HUES6 (cell line): ENCODE data around the gene ANKRD40.
A peak's percentile ranks its signal among the peaks of the same experiment; 100 is the strongest.
"Not testable (repeated sequence)": the region's sequence is repeated elsewhere in the genome, so short reads cannot be mapped to it uniquely, and the experiment has no call there.

ENCODE experiments used
- H3K27ac ChIP-seq: 2 replicates; pipeline ENCODE4 v1.7.0; 2013; ENCODE audit warnings: low read depth, mild to moderate bottlenecking, low read length, inconsistent platforms
- H3K27me3 ChIP-seq: 2 replicates; pipeline ENCODE4 v1.6.1; 2013; ENCODE audit warnings: low read length; ENCODE audit not compliant: control insufficient read depth, insufficient read depth
- H3K36me3 ChIP-seq: 2 replicates; pipeline ENCODE4 v1.6.1; 2013; ENCODE audit warnings: low read length; ENCODE audit not compliant: control insufficient read depth, insufficient read depth
- H3K4me1 ChIP-seq: 2 replicates; pipeline ENCODE4 v1.6.1; 2013; ENCODE audit warnings: low read length; ENCODE audit not compliant: control insufficient read depth, insufficient read depth
- H3K4me3 ChIP-seq: 2 replicates; pipeline ENCODE4 v1.5.1; 2013; ENCODE audit warnings: low read depth, low read length
- H3K9ac ChIP-seq: one replicate; pipeline ENCODE4 v1.6.1; 2013; ENCODE audit warnings: mild to moderate bottlenecking, low read length
- H3K9me3 ChIP-seq: 2 replicates; pipeline ENCODE4 v1.6.1; 2013; ENCODE audit warnings: low read depth, low read length; ENCODE audit not compliant: control insufficient read depth, insufficient read depth

ANKRD40 gene

DNA sequence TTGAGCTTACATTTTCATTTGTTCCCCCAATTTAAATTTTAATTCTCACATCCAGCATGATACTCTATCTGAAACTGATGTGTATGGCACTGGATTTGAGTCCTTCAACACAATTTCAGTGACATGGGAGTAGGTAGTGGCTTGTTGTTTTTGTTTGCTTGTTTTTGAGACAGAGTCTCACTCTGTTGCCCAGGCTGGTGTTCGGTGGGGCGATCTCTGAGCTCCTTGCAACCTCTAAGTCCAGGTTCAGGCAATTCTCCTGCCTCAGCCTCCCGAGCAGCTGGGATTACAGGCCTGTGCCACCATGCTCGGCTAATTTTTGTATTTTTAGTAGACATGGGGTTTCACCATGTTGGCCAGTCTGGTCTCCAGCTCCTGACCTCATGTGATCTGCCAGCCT lies 1.3 kb upstream of the ANKRD40 start:
- H3K27me3 ChIP-seq, H3K4me3 ChIP-seq, H3K9me3 ChIP-seq, H3K27ac ChIP-seq: not testable (repeated sequence)
- Histone ChIP-seq H3K36me3 (peaks cover 11% of the 10 kb centered on the region; the same call in 1 of the 2 replicates), H3K9ac (peak overlapping the region; percentile 73), H3K4me1 (peaks cover 23% of the 10 kb centered on the region)

DNA sequence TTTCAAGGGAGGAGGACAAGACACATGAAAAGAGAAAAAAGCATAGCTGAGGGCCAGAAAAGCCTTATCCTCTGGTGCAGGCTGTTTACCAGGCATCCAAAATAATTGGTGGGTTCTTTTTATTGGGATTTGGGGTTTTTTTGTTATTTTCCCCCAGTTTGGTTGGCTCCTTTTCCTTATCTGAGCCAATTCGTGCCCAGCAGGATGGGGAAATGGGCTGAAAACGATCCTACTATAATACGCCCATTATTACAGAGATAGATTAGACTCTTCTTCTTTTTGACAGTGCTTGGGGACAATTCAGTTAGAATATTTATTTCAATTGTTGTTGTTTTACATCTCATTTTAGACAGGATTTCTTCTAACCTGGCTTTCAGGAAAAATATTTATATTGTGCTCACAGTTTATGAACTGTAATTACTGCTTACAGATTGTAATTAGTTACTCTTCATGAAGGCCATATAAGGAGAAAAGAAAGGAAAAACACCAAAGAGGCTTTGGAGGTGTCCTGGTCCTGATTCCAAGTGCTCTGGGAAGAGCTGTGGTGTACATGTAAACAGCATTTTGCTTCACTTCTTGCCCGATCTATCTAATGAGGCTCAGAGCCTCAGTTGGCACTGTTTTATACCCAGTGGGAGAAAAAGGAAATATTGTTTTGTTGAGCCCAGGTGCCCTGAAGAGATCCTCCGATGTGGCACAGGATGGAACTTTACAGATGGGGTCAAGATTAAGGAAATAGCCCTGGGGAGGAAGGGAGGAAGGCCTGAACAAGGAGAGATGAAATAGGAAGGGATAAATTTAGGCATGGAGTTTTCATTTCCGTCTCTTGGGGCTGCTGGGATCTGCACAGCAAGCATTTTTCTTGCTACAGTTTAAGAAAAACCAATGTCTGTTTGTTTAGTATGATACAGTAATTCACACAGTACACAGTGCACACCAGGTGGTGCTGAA lies 611 bp upstream of the ANKRD40 start:
- Histone ChIP-seq H3K27me3 (no peaks in the 10 kb centered on the region), H3K4me3 (peak overlapping the region; percentile 72), H3K27ac (peak overlapping the region; percentile 81), H3K9me3 (no peaks in the 10 kb centered on the region), H3K4me1 (peaks cover 23% of the 10 kb centered on the region), H3K36me3 (peaks cover 17% of the 10 kb centered on the region), H3K9ac (peak overlapping the region; percentile 73)

DNA sequence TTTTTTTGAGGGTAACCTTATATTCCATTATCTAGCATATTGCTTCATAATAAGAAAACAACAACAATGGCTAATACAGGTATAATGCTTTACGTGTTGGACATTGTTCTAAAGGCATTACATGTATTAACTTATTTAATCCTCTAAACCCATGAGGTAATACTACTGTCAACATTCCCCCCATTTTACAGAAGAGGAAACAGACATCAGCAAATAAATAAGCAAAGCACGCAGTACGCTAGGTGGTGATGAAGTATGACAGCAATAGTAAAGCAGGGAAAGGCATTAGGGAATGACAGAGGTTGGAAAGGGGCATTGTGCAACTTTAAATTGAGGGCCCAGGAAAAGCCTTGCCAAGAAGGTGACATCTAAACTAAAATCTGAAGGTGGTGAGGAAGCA lies 4.6 kb downstream of the ANKRD40 start:
- Histone ChIP-seq H3K4me1 (peaks cover 4% of the 10 kb centered on the region), H3K4me3 (no peak overlapping the region), H3K9me3 (no peaks in the 10 kb centered on the region), H3K36me3 (peaks cover 60% of the 10 kb centered on the region), H3K27me3 (no peaks in the 10 kb centered on the region), H3K9ac (no peak overlapping the region), H3K27ac (no peak overlapping the region)

DNA sequence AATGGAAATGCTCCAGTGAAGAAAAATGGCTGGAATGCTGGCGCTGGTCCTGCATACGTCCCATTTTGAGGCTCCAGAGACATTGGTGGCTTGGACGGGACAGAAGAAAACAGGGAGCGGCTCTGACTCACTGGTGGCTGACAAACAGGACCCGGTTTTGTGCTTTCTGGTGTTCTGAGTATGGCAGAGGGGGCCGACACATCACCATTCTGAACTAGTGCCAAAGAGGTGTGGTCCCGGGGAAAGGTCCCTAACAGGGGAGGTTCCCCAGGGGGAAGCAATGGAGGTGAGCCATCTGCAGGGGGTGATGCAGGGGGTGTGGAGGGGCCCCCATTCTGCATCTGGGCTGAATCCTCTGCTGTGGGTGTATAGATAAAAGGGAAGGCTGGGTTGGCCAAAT lies 8.3 kb downstream of the ANKRD40 start:
- Histone ChIP-seq H3K27ac (no peak overlapping the region), H3K36me3 (peaks cover 90% of the 10 kb centered on the region), H3K27me3 (no peaks in the 10 kb centered on the region), H3K9me3 (no peaks in the 10 kb centered on the region), H3K9ac (no peak overlapping the region), H3K4me3 (no peak overlapping the region), H3K4me1 (no peaks in the 10 kb centered on the region)

DNA sequence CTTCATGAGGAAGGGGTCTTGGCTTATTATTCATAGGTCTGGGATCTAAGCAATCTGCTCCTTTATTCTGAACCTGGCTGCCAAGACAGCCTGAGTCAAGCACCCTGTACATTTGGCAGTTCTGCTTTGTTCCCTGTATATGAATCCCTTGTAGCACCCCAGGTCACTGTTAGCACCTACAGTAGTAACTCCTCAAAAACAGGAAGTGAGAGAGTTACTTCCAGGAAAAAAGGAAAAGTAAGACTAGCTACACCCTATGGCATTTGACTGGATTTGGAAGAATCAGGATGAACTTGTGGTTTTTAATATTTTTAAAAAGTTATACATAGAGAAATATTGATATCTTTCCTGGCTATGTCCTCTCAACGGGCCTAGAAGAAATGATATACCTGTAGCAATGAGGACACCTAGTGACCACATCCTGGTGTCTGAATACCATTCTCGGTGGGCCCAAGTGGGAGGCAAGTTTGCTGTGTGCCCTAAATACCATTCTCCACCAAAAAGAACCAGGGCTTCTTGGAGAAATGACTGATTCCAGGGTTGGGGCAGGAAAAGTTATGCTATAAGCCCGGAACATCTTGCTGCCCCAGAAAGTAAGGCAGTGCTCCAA lies 9.9 kb downstream of the ANKRD40 start:
- Histone ChIP-seq H3K36me3 (peaks cover 86% of the 10 kb centered on the region), H3K27me3 (no peaks in the 10 kb centered on the region), H3K4me1 (no peaks in the 10 kb centered on the region), H3K27ac (no peak overlapping the region), H3K4me3 (no peak overlapping the region), H3K9ac (no peak overlapping the region), H3K9me3 (no peaks in the 10 kb centered on the region)

DNA sequence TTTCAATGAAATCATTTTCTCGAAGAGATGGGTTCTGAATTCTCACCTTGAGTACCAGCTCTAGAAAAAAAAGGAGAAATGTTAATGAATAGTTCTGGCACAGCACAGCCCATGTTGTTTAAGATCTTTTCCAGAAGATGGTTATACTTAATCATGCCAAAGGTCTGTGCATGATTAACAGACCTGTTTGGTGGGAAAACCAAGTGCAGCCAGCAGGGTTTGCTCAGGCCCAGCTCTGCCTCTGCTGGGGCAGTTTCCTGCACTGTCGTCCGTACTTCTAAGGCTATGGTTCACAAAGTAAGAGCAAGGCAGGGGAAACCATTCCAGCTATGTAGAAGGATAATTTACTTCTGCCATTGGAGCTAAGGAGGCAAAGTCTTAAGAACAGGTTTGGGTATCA lies 10.7 kb downstream of the ANKRD40 start:
- no peaks in the 10 kb centered on the region for H3K27me3 ChIP-seq
- H3K27ac ChIP-seq: no peak overlapping the region
- peaks cover 92% of the 10 kb centered on the region for H3K36me3 ChIP-seq
- H3K9ac ChIP-seq: no peak overlapping the region
- H3K4me1 ChIP-seq: no peaks in the 10 kb centered on the region
- no peak overlapping the region for H3K4me3 ChIP-seq
- H3K9me3 ChIP-seq: no peaks in the 10 kb centered on the region

DNA sequence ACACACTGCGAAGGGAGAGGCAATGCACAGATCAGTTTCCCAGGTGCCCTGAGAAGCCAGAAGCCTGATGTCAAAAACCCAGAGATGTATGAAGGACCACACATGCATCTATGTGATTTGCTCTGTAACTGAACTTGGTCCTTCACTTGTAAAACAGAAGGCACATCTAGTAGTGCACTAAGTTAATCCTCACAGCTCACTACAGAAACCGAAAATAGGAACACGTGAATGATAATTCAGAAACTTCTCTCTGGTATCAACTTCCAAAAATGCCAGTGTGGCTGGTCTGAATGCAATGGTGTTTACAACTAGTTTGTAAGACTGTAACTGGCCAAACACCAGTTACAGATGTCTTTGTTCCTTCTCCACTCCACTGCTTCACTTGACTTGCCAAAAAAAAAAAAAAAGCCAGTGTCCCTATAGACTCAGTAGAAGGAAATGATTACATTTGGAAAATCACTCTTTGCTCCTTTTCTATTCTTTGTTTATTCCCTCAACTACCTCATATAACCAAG lies 11.3 kb downstream of the ANKRD40 start:
- Histone ChIP-seq H3K4me1 (no peaks in the 10 kb centered on the region), H3K27me3 (no peaks in the 10 kb centered on the region), H3K36me3 (peaks cover 88% of the 10 kb centered on the region), H3K9me3 (no peaks in the 10 kb centered on the region), H3K9ac (no peak overlapping the region), H3K27ac (no peak overlapping the region), H3K4me3 (no peak overlapping the region)

DNA sequence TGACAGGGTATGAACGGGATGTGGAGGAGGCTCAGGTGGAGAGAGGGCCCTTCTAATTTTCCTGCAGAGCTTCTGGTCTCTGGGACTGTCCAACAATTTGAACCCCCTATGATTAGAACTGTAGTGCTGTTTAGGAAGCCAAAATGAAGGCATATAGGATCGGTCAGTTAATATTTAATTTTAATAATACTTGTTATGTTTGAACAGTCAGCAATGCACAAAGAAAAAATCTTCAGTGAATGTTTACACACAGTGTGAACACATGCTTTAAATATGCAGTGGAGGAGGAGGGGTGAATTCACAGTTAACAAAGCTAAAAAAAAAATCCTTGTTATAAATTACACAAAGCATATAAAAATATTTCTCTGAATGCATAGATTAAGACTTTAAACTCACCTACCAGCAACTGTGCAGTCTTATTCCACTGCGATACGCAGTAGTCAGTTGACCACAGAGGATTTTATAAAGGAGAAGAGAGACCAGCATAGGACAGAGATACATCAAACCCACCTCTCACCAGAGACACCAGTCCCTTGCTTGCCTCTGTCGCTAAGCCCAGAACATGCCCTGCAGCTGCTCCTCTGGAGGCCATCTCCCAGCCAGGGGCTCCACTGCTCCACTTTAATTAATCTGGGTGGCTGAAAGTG lies 14.6 kb downstream of the ANKRD40 start:
- Histone ChIP-seq H3K27ac (no peak overlapping the region), H3K27me3 (no peaks in the 10 kb centered on the region), H3K9me3 (no peaks in the 10 kb centered on the region), H3K9ac (no peak overlapping the region), H3K4me1 (peaks cover 22% of the 10 kb centered on the region), H3K36me3 (peaks cover 58% of the 10 kb centered on the region), H3K4me3 (no peak overlapping the region)

DNA sequence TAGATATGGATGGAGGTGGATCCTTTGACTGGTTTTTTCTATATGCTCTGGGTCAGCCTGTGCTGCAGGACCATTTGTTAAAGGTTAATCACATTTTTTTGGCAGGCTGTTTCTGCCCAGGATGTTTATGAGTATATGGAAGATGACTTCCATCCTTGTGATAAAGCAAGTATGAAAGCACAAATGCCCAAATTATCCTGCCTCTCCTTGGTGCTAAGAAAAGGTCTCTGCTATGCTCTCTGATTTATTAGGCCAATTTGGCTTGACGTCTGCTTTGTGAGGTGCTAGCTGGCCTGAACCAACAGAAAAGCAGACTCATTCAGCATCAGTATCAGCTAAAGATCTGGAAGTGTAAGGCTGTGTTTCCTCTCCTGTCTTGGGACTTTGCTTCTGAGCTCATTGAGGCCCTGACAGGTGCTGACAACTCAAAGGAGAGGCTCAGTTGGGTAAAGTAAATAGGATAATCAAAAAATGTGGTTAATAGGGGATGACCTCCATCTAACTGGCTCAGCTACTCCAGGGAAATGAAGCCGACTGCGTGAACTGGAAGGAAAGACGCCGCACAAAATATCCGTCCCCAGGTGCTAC lies 15.2 kb downstream of the ANKRD40 start:
- no peaks in the 10 kb centered on the region for H3K27me3 ChIP-seq
- H3K27ac ChIP-seq: no peak overlapping the region
- H3K36me3 ChIP-seq: peaks cover 51% of the 10 kb centered on the region
- peaks cover 22% of the 10 kb centered on the region for H3K4me1 ChIP-seq
- no peak overlapping the region for H3K4me3 ChIP-seq
- no peak overlapping the region for H3K9ac ChIP-seq
- no peaks in the 10 kb centered on the region for H3K9me3 ChIP-seq

DNA sequence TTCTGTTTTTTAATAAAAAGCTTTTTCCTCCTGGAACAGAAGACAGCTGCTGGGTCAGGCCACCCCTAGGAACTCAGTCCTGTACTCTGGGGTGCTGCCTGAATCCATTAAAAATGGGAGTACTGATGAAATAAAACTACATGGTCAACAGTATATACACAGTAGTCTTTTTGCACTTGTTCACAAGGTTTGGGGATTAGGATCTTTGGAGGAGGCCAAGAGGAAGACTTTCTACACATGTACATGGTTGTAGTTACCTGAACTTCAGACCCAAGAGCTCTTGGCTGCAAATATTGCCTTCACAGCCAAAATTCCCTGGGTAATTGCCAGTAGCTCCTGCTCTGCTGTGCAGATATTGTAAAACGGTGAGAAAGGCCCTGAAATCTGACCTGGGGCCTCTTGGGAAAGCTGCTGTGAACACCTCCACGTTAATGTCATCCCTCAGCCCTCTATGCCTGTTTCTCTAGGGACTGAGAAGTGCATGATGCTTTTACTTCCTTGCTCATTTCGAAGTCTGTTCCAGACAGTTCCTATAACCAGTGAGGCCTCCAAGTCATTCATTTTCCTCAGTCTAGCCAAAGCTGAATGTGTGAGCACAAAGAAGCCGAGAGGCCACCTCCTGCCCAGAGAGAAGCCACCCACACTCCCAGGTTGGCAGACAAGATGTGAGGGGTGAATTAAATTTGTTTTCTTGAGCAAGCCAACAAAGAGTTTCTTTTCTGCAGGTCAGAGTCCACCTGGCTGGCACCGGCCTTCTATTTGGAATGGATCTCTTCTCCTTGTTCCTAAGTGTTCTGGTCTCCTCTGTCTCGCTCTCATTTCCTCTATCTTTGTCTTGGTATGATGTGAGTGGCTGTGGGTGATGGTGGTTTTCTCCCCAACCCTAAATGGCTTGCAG lies 15.9 kb downstream of the ANKRD40 start:
- Histone ChIP-seq H3K36me3 (peaks cover 44% of the 10 kb centered on the region), H3K9ac (no peak overlapping the region), H3K27ac (no peak overlapping the region), H3K27me3 (no peaks in the 10 kb centered on the region), H3K4me1 (peaks cover 26% of the 10 kb centered on the region), H3K4me3 (no peak overlapping the region), H3K9me3 (no peaks in the 10 kb centered on the region)
